SK-N-SH treated with all-trans-retinoic acid at 6 μM for 48 hours (cell line): Measurements from ENCODE around the gene PTPRG.

Experiments used
- ATAC-seq: fragments of 200-7000 bp; cut with Tn5 transposase; 3 replicates; pipeline ENCODE4 v1.9.1; 2020; ENCODE audit warnings: mild to moderate bottlenecking, moderate library complexity
- BACH2 ChIP-seq: fragments of 250-450 bp; sonication (Bioruptor Pico); IDR thresholded peaks from 2 replicates; pipeline ENCODE4 v1.9.0; 2021; ENCODE audit warnings: mild to moderate bottlenecking, borderline replicate concordance
- CSDC2 ChIP-seq: fragments of 250-450 bp; sonication (Bioruptor Pico); IDR thresholded peaks from 2 replicates; pipeline ENCODE4 v1.5.0; 2020; ENCODE audit warnings: mild to moderate bottlenecking, moderate library complexity
- ESRRG ChIP-seq: fragments of 250-450 bp; sonication (Bioruptor Pico); IDR thresholded peaks from 2 replicates; pipeline ENCODE4 v1.6.1; 2021; ENCODE audit warnings: mild to moderate bottlenecking
- GLIS3 ChIP-seq: fragments of 250-450 bp; sonication (Bioruptor Pico); IDR thresholded peaks from 2 replicates; pipeline ENCODE4 v1.5.0; 2020; ENCODE audit warnings: mild to moderate bottlenecking, moderate library complexity
- ISL1 ChIP-seq: fragments of 250-450 bp; sonication (Bioruptor Pico); IDR thresholded peaks from 2 replicates; pipeline ENCODE4 v2.1.2; 2022; ENCODE audit warnings: mild to moderate bottlenecking, moderate library complexity
- OSR1 ChIP-seq: fragments of 250-450 bp; sonication (Bioruptor Pico); IDR thresholded peaks from 2 replicates; pipeline ENCODE4 v1.8.0; 2022; ENCODE audit warnings: moderate library complexity, mild to moderate bottlenecking, inconsistent platforms
- RARB ChIP-seq: fragments of 250-450 bp; sonication (Bioruptor Pico); IDR thresholded peaks from 2 replicates; pipeline ENCODE4 v1.8.0; 2021; ENCODE audit warnings: mild to moderate bottlenecking, moderate library complexity
- SNAI2 ChIP-seq: fragments of 250-450 bp; sonication (Bioruptor Pico); IDR thresholded peaks from 2 replicates; pipeline ENCODE4 v1.5.0; 2020; ENCODE audit warnings: mild to moderate bottlenecking, moderate library complexity
- TCF4 ChIP-seq: fragments of 250-450 bp; sonication (Bioruptor Pico); IDR thresholded peaks from 2 replicates; pipeline ENCODE4 v1.8.0; 2021; ENCODE audit warnings: mild to moderate bottlenecking, moderate library complexity, borderline replicate concordance
- ZC3H10 ChIP-seq: fragments of 250-450 bp; sonication (Bioruptor Pico); IDR thresholded peaks from 2 replicates; pipeline ENCODE4 v1.5.1; 2021; ENCODE audit warnings: mild to moderate bottlenecking, moderate library complexity
- ZFP3 ChIP-seq: fragments of 250-450 bp; sonication (Bioruptor Pico); IDR thresholded peaks from 2 replicates; pipeline ENCODE4 v1.5.0; 2020; ENCODE audit warnings: mild to moderate bottlenecking, moderate library complexity
- ZFP30 ChIP-seq: fragments of 450-650 bp; formaldehyde crosslinking; IDR thresholded peaks from 2 replicates; pipeline ENCODE4 v1.5.0; 2022; ENCODE audit warnings: mild to moderate bottlenecking, moderate library complexity
- ZNF565 ChIP-seq: fragments of 450-650 bp; formaldehyde crosslinking; conservative IDR thresholded peaks from 2 replicates; pipeline ENCODE4 v1.5.0; 2020; ENCODE audit warnings: low read depth, mild to moderate bottlenecking, moderate library complexity
- ZNF70 ChIP-seq: fragments of 450-650 bp; formaldehyde crosslinking; IDR thresholded peaks from 2 replicates; pipeline ENCODE4 v1.5.0; 2020; ENCODE audit warnings: mild to moderate bottlenecking, moderate library complexity
- ZNF8 ChIP-seq: fragments of 450-650 bp; formaldehyde crosslinking; IDR thresholded peaks from 2 replicates; pipeline ENCODE4 v1.5.0; 2020; ENCODE audit warnings: mild to moderate bottlenecking, moderate library complexity
- TF ChIP-seq, protein P1 (sequence below): fragments of 250-450 bp; sonication (Bioruptor Pico); IDR thresholded peaks from 2 replicates; pipeline ENCODE4 v1.5.0; 2020; ENCODE audit warnings: mild to moderate bottlenecking, moderate library complexity
- TF ChIP-seq, protein P2 (sequence below): fragments of 250-450 bp; sonication (Bioruptor Pico); IDR thresholded peaks from 2 replicates; pipeline ENCODE4 v1.5.1; 2021; ENCODE audit warnings: mild to moderate bottlenecking, moderate library complexity
- TF ChIP-seq, protein P3 (sequence below): fragments of 250-450 bp; sonication (Bioruptor Pico); IDR thresholded peaks from 2 replicates; pipeline ENCODE4 v1.8.0; 2021; ENCODE audit warnings: low read depth, mild to moderate bottlenecking, moderate library complexity, borderline replicate concordance
- TF ChIP-seq, protein P4 (sequence below): fragments of 250-450 bp; sonication (Bioruptor Pico); IDR thresholded peaks from 2 replicates; pipeline ENCODE4 v1.5.1; 2020; ENCODE audit warnings: low read depth, mild to moderate bottlenecking, moderate library complexity

The PTPRG gene

DNA sequence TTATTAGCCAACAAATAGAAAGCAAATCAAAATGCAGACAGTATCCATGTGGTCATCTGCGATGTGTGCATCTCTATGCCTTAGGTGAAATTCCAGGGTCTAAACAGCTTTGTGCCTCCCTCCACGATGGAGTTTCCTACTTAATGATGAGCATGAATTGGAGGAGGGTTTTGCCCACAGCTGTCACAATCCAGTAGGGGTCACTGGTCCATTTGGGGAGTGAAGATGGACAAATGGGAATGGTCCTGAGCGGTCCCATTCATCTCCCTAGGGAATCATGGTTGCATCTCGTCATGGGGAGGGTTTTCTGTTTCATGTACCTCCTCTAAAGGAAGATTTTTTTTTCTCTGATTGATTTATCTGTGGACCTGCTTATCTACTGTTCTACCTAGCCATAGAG lies 358.0 kb downstream of the PTPRG start:
- ATAC-seq, result no peak
- TF ChIP-seq ESRRG (CRISPR knock-in tag), result no peak
- TF ChIP-seq, protein P1, sequence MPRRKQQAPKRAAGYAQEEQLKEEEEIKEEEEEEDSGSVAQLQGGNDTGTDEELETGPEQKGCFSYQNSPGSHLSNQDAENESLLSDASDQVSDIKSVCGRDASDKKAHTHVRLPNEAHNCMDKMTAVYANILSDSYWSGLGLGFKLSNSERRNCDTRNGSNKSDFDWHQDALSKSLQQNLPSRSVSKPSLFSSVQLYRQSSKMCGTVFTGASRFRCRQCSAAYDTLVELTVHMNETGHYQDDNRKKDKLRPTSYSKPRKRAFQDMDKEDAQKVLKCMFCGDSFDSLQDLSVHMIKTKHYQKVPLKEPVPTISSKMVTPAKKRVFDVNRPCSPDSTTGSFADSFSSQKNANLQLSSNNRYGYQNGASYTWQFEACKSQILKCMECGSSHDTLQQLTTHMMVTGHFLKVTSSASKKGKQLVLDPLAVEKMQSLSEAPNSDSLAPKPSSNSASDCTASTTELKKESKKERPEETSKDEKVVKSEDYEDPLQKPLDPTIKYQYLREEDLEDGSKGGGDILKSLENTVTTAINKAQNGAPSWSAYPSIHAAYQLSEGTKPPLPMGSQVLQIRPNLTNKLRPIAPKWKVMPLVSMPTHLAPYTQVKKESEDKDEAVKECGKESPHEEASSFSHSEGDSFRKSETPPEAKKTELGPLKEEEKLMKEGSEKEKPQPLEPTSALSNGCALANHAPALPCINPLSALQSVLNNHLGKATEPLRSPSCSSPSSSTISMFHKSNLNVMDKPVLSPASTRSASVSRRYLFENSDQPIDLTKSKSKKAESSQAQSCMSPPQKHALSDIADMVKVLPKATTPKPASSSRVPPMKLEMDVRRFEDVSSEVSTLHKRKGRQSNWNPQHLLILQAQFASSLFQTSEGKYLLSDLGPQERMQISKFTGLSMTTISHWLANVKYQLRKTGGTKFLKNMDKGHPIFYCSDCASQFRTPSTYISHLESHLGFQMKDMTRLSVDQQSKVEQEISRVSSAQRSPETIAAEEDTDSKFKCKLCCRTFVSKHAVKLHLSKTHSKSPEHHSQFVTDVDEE (CRISPR knock-in tag), result no peak
- TF ChIP-seq, all 23 proteins: peak for 0

DNA sequence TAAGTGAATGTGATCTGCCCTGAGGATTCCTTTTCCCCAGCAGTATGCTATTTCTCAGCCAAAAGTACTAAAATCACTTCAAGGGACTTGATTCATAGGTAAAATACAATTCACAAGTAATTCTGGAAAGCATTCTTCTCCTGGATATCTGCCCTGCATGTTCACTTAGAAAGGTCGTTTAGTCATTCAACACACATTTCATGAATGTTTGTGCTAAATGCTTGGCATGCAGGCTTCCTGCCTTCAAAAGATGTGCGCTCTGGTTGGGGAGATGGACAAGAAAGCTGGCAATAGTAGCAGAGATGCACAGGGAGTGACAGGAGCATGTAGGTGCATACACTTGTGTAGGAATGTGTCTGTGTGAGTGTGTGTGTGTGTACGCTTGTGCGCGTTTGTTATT lies 360.7 kb downstream of the PTPRG start:
- no peak for ATAC-seq
- TF ChIP-seq ZNF70, result no peak
- TF ChIP-seq, protein P2, sequence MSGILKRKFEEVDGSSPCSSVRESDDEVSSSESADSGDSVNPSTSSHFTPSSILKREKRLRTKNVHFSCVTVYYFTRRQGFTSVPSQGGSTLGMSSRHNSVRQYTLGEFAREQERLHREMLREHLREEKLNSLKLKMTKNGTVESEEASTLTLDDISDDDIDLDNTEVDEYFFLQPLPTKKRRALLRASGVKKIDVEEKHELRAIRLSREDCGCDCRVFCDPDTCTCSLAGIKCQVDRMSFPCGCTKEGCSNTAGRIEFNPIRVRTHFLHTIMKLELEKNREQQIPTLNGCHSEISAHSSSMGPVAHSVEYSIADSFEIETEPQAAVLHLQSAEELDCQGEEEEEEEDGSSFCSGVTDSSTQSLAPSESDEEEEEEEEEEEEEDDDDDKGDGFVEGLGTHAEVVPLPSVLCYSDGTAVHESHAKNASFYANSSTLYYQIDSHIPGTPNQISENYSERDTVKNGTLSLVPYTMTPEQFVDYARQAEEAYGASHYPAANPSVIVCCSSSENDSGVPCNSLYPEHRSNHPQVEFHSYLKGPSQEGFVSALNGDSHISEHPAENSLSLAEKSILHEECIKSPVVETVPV, result no peak
- TF ChIP-seq ZFP3, result no peak
- no peak for TF ChIP-seq RARB (CRISPR knock-in tag)
- no peak for TF ChIP-seq ZC3H10 (CRISPR knock-in tag)
- TF ChIP-seq ZNF565 (CRISPR knock-in tag), result no peak
- TF ChIP-seq, protein P3, sequence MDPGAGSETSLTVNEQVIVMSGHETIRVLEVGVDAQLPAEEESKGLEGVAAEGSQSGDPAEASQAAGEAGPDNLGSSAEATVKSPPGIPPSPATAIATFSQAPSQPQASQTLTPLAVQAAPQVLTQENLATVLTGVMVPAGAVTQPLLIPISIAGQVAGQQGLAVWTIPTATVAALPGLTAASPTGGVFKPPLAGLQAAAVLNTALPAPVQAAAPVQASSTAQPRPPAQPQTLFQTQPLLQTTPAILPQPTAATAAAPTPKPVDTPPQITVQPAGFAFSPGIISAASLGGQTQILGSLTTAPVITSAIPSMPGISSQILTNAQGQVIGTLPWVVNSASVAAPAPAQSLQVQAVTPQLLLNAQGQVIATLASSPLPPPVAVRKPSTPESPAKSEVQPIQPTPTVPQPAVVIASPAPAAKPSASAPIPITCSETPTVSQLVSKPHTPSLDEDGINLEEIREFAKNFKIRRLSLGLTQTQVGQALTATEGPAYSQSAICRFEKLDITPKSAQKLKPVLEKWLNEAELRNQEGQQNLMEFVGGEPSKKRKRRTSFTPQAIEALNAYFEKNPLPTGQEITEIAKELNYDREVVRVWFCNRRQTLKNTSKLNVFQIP (CRISPR knock-in tag), result no peak
- TF ChIP-seq, protein P1 (CRISPR knock-in tag), result no peak
- TF ChIP-seq ISL1 (CRISPR knock-in tag), result no peak
- TF ChIP-seq ZFP30 (CRISPR knock-in tag), result no peak
- no peak for TF ChIP-seq GLIS3
- TF ChIP-seq ESRRG (CRISPR knock-in tag), result no peak
- TF ChIP-seq, protein P4, sequence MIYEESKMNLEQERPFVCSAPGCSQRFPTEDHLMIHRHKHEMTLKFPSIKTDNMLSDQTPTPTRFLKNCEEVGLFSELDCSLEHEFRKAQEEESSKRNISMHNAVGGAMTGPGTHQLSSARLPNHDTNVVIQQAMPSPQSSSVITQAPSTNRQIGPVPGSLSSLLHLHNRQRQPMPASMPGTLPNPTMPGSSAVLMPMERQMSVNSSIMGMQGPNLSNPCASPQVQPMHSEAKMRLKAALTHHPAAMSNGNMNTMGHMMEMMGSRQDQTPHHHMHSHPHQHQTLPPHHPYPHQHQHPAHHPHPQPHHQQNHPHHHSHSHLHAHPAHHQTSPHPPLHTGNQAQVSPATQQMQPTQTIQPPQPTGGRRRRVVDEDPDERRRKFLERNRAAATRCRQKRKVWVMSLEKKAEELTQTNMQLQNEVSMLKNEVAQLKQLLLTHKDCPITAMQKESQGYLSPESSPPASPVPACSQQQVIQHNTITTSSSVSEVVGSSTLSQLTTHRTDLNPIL (CRISPR knock-in tag), result no peak
- TF ChIP-seq OSR1 (CRISPR knock-in tag), result no peak
- TF ChIP-seq BACH2, result no peak

DNA sequence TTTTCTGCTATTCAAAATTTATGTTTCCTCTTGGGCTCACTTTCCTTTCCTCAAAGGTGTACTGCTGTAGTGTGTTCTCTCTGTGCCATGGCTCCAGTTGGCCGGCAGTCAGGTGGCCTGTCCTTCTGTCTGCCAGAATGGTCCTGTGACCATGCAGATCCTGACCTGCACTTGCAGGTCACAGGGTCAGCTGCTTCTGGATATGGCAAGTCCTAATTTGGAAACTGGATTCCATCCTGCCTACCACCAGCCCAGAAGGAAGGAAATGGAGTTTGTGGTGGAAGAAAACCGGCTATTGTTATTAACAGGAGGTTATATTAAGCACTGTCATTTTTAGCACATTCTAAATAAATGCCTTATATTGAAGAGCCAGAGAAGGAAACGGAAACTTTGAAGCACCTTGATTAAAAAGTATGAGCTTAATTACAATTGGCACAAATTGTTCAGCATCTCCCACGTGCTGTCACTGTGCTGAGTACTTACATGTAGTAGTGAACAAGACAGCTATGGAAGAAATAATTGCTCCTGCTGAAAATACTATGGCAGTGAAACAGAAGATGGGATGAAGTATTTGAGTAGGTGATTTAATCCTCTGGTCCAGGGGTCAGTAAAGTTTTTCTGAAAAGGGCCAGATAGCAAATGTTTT lies 362.8 kb downstream of the PTPRG start:
- no peak for ATAC-seq
- TF ChIP-seq SNAI2 (CRISPR knock-in tag) (no peak), ISL1 (CRISPR knock-in tag) (no peak), CSDC2 (no peak), GLIS3 (no peak), BACH2 (no peak), TCF4 (CRISPR knock-in tag) (no peak), RARB (CRISPR knock-in tag) (no peak), ZNF565 (CRISPR knock-in tag) (no peak), ZFP30 (CRISPR knock-in tag) (no peak), ZNF8 (CRISPR knock-in tag) (no peak), OSR1 (CRISPR knock-in tag) (no peak), ESRRG (CRISPR knock-in tag) (no peak)
- TF ChIP-seq, protein P2, result no peak
- TF ChIP-seq, protein P1 (CRISPR knock-in tag), result no peak
